ENCODE results near the gene PTBP1.
A peak's percentile ranks its signal among the peaks of the same experiment; 100 is the strongest.

GRCh38 chr19:805166-805551, 7.9 kb downstream of the PTBP1 start:
- peak in 1 of 6 experiments; percentile 26 for TF ChIP-seq CTCF (IDR thresholded peaks at IDR 0.05)
- TF ChIP-seq POLR2A (IDR thresholded peaks at IDR 0.05), result no peak

Measured in esophagus squamous epithelium (tissue), 4 donors.